Measurements from ENCODE around the gene AFF1.
"Not testable (repeated sequence)": the region's sequence is repeated elsewhere in the genome, so short reads cannot be mapped to it uniquely, and the experiment has no call there.

AFF1 gene

DNA sequence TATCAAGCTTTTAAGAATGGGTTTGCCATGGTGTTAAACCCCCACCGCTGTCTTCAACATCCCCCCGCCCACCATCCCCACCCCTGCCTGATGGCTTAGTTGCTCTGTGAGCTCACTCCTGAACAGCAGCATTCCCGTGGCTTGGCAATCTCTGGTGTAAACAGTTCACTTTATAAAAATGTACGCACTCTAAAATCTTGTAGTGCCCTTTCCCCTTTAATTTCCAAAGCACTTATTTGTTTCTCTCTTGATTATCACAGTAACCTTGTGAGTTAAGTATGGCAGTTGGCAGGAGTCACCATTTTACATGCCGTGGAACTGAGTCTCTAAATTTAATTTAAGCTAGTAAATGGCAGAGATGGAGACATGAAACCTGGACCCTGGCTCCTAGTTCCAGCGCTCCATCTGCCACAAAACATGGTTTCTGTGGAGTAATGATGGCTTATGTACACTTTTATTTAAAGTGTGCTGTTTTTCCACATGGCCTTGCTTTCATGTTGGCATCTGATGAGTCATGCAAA lies 123.1 kb downstream of the AFF1 start:
- no peak for DNase-seq (ENCODE audit: low read depth)

- DNase-seq (ENCODE audit: low read depth), result no peak
These were observed 123.7 kb downstream of the AFF1 start for GRCh38 chr4:87058356-87059073.

- no peak for DNase-seq (ENCODE audit: low read depth)
These were observed 126.1 kb downstream of the AFF1 start for GRCh38 chr4:87060957-87061356.

DNA sequence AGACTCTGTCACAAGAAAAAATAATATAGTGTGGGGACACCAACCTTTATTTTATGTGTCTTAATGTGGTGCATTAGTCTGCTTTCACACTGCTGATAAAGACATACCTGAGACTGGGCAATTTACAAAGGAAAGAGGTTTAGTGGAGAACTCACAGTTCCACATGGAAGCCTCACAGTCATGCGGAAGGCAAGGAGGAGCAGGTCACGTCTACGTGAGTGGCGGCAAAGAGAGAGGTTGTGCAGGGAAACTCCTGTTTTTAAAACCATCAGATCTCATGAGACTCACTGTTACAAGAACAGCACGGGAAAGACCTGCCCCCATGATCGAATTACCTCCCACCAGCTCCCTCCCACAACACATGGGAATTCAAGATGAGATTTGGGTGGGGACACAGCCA lies 130.2 kb downstream of the AFF1 start:
- DNase-seq (ENCODE audit: low read depth), result no peak

DNA sequence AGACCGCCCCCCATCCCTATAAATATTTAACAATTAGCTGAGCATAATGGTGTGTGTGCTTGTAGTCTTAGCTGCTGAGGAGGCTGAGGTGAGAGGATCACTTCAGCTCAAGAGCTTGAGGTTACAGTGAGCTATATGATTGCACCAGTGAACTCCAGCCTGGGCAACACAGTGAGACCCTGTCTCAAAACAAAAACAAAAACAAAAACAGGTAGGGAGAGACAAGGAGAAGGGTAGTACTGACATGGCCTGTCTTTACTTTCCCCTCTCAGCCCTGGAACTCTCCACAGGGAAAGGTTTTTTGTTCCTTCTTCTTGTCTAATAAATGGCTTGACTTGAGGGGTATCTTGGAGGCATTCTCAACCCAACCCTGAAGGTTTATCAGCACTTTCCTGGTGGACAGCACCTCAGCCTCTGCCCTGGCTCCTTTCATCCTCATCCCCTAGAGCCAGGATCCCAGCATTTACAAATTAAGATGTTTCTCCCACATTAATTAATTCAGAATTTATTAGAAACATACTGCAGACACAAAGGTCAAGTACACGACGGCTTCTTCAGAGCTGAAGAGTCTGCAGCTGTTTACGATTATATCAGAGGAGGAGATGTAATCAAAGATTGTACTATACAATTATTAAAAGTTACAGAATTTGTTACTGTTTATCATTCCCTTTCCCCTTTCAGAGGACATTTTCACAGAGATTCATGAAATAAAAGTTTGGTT lies 131.8 kb downstream of the AFF1 start:
- DNase-seq (ENCODE audit: low read depth), result no peak

DNA sequence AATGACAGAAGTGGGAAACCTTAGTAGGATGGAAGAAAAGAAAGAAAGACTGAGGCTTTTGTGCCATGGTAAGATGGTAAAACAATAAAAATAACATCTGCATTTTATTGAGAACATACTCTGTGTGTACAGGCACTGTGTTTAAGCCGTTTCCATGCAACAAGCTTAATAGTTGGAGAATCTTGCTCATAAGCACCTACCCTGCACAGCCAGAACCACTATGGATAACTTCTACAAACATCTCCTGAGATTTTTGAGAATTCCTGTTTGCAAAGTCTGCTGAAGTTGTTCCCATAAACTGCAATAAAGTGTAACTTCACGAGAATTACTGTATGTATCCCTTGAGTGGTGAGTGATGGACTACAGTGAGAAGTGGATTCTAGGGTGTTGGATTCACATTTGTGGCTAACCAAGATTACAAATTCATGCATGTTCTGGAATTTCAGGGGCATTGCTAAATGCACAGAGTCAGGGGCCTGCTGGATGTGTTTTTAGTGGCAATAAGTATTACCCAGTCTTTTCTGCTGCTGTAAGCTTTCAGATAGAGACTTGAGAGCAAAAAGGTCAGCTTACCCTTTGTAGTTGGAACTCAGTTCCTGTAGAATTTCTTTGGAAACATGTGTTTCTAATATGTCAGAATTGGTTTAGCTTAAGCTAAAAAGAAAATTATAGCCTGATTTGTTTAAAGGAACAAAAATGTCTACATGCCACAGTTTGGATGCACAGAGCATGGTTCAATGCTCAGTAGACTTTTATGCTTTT lies 132.5 kb downstream of the AFF1 start:
- DNase-seq (ENCODE audit: low read depth), result no peak

GRCh38 chr4:87068583-87069021 lies 133.8 kb downstream of the AFF1 start:
- DNase-seq (ENCODE audit: low read depth), result no peak

GRCh38 chr4:87069037-87069742 lies 134.4 kb downstream of the AFF1 start:
- DNase-seq (ENCODE audit: low read depth), result no peak

DNA sequence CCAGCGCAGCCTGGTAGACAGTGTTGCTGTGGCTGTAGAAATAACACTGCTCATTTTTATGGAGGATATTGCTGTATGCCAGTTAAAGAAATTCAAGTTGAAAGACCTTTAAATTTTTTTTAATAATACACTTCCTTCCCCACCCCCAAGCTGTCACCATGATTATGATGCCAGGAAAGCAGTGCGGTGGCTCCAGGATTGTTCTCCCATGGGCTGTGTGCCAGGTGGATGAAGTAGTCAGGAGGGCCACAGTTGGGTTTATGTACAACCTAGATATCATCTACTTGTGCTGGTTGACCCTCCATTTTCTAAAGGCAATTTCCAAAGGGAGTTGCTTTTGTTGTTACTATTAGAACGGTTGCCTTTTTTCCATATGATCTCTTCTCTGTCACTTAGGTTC lies 136.6 kb downstream of the AFF1 start:
- no peak for DNase-seq (ENCODE audit: low read depth)

GRCh38 chr4:87072545-87072944 lies 137.7 kb downstream of the AFF1 start:
- not testable (repeated sequence) for DNase-seq (ENCODE audit: low read depth)

DNA sequence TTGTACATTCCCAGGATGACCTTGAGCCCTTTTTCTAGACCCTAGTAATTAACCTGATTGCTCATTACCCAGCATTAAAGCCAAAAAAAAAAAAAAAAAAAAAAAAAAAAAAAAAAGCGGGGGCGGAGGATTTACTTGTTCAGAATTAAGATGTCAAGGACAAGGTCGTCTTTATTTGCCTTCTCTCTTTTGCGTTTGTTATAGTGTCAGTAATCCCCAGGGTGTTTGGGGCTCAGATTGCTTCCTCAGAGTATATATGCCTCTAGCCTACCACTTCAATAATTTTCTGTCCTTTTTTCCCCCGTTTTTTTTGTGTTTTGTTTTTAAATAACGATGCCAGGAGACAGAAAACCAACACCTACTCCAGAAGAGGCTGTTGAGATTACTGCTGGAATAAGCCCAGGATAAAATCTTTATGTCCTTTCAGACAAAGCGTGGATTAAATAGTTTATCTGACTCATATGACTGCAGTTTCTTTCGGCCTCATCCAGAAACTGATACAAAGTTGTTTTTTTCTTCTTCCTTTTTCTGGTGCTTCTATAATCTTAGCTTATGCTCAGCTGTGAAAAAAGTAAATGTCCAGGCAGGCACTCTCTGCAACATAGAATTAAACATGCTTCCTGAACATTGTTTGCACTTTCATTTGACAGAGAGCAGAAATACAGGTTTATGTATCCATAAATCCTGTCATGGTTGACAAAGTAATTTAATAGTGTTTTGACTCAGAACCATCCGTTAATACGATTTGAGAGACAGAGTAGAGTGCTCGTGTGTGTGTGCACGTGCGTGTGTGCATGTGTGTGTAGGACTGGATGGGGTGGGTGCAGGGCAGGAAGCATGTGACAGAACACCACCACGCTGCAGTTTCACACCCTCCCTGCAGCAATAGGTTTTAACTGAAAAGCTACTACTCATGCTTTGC lies 138.6 kb downstream of the AFF1 start:
- DNase-seq (ENCODE audit: low read depth), result no peak

GRCh38 chr4:87074121-87074488 lies 139.3 kb downstream of the AFF1 start:
- no peak for DNase-seq (ENCODE audit: low read depth)

- no peak for DNase-seq (ENCODE audit: low read depth)
These were observed 141.1 kb downstream of the AFF1 start for GRCh38 chr4:87075876-87076275.

DNA sequence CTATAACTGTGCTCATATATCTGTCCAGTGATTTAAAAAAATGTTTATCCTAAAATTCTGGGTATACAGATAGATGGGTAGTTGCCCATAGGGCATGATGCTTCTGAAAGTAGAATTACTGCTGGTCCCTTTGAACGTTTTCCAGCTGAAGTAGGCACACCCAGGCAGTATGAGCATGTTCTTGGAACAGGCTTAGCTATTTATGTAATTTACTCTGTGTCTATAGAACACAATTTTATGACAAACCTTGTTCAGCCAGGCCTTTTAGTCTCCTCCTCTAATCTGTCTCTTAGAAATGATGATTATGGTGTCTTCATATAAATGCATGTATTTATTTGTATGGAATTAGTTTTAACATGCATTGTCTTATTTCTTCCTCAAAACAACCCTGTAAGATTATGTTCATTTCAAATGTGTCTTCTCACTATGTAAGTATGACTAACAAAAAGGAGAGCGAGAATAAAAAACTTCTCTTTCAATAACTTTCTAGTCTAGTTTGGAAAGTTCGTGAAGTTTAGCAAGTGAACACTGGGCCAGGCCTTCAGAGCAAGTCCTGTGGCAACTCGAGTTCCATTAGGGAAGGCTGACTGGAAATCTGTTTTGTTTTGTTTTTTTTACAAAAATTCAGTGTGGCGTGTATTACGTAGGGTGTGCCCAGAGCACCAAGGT lies 142.0 kb downstream of the AFF1 start:
- DNase-seq (ENCODE audit: low read depth), result no peak

- DNase-seq (ENCODE audit: low read depth), result no peak
These were observed 143.2 kb downstream of the AFF1 start for GRCh38 chr4:87077914-87078585.

DNA sequence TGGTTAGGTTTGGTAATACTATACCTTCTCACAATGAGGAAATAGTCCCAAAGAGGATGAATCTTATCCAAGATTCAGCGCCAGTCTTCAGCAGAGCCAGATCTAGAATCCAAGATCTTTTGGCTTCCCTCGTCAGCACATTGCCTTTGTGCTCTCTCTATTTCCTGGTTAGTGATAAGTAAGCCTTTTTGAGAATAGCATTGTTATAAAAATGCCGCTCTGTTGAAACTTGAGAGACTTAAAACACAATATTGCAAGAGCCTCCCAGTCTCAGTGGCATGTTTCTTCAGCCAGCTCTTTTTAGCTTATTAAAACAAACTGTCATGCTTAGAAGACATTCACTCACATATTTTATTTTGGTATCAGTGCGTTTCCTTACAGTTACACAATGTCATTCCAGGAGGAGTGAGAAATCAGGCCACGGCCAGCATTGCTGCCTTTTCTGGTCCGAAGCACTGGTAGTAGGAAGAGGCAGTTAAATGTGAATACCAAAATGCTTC lies 144.2 kb downstream of the AFF1 start:
- no peak for DNase-seq (ENCODE audit: low read depth)

GRCh38 chr4:87079967-87080366 lies 145.2 kb downstream of the AFF1 start:
- DNase-seq (ENCODE audit: low read depth), result peak; percentile 21

- DNase-seq (ENCODE audit: low read depth), result no peak
These were observed 145.7 kb downstream of the AFF1 start for GRCh38 chr4:87080462-87080861.

DNA sequence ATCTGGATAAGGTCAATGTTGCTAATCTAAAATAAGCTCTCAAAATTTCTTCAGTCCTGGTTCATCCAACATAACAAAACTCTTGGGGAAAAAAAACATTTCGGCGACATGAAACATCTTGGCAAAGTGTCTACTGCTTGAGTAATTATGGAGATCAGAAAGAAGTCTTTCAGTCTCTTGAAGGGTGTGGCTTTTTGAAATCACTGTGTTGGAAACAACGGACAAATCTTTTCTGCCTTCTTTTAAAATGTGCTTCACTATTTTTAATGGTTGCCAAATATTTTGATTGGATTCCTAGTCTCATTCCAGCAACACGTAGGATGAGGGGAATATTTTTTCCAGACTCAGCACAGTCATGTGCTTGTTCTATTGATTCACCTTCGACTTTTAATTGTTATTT lies 147.0 kb downstream of the AFF1 start:
- no peak for DNase-seq (ENCODE audit: low read depth)

DNA sequence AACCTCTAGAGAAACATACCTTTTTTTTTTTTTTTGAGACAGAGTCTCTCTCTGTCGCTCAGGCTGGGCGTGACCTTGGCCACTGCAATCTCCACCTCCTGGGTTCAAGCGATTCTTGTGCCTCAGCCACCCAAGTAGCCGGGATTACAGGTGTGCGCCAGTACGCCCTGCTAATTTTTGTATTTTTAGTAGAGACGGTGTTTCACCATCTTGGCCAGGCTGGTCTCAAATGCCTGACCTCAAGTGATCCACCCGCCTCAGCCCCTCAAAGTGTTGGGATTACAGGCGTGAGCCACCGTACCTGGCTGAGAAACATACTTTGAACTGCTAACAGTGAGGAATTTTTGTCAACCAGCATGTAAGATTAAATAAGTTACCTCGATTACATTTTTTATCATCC lies 150.9 kb downstream of the AFF1 start:
- not testable (repeated sequence) for DNase-seq (ENCODE audit: low read depth)
